Right renal cortex interstitium (tissue), 3 donors: ENCODE results near the gene CATSPER3. TPM values are rescaled to one million over a fixed set of nuclear protein-coding genes. Genes with fewer than 3 reads are reported as not detected.

ENCODE experiments used
- DNase-seq, 3 donors: peaks; one replicate each; pipeline ENCODE4 v3.0.0-alpha.2; 2013; ENCODE audit warnings: low read depth in 3 of 3, low spot score in 2 of 3
- polyA plus RNA-seq, 3 donors: library from polyadenylated mRNA; unstranded; fragments of 120-200 nt; gene quantifications; one replicate each; pipeline ENCODE4 v1.2.1, GENCODE V29; 2013; ENCODE audit not compliant: insufficient read length in 3 of 3

CATSPER3 gene
- polyA plus RNA-seq, 3 donors: 0.82 to 1.2 (median 0.98) TPM

DNA sequence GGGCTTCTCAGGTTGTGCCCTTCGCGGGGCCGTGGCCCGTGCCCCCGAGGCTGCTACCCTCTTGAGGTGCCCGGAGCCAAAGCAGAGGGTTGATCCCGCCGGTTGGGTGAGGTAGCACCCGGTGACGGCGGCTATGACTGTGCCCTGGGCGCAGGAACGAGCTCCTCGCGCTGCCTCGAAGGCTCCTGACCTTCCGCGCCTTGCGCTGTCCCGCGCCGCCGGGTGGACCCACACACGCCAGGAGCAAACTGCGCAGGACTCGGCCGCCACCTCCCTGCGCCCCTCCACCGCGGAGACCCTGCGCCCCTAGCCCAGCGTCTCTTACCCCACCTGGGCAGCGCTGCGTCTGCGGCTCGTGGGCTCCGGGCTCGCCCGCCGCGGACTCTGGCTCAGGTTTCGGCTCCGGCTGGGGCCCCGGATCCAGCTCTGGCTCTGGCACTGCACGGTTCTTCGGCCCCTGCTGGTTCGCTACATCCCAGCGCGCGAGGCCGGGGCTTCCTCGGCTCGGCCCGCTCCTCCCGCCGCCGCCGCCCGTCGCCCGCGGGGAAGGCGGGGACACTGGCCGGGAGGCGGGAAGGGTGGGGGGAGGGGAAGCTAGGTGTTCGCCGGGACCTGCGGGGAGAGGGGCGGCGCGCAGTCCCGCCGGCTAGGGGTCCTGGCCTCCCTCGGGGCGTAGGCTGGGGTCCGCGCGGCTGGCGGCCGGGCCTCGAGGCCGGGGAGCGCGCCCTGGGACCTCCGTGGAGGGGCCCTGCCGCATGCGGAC, 71.7 kb downstream of the CATSPER3 start:
- DNase-seq: no peak

DNA sequence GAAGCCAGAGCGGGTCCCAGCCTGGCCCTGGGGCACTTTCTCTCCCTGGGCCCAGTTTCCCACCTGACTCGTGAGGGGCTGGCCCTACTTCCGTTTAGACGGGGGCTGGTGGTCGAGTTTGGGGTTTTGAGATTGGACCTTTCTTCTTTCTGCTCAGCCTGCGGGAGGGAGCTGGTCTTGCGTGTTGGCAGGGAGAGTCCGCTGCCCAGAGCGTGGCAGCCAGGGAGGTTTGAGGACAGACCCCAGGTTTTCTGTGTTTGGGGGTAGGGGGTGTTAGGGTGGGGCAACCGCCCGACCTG, 72.3 kb downstream of the CATSPER3 start:
- DNase-seq: no peak

DNA sequence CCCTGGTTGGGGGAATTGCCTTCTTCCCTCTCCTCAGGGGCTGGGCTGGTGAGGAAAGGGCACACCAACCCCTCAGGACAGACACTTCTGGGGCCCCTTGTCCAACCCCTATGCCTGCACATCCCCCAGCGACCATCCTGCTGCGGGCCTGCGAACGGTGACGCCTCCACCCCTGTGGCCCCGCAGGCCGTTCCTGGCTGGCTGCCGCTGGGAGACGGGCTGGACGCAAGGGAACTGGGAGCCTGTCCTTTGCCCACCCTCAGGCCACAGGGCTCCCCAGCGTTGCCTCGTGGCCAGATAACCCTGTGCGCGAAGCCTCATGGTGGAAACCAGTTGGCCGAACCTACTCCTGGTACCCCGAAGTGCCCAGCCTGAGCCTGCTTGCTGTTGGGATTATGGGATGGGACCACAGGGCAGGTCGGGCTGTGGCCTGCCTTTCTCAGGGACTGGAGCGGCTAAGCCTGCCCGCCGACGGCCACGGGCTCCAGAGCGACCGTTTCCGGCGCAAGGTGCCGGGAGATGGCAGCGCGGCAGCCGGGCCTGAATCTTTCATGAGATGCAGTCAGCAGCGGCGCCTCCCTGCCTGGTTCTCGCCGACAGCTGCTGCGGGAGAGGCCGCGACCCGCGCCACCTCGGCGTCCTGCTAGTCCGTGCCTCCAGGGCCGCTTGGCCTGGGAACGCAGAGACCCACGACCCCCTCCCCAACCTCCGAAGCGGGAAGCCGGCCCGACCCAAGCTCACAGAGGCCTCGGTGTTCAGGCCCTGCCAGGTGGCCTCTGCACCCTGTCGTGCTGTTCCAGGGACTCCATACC, 72.8 kb downstream of the CATSPER3 start:
- DNase-seq: no peak

DNA sequence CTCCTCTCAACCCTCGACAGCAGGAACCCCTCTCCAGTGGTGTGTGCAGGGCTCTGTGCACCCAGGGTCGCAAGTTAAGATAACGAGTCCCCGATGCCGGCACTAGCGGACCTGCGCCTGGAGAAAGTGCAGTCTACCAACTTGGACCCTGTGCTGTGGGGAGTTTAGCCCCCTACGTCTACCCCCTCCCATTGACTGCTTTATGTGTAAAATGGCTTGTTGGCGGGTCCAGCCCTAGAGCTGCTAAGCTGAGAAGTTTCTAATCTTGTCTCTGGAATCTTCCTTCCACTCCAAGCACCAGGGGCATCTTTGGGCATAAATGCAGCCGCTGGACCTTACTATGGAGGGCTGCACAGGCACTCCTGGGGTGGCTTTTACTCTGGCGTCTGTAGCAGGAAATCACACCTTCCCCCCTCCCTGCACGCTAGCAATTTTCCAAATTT, 73.5 kb downstream of the CATSPER3 start:
- DNase-seq: no peak

DNA sequence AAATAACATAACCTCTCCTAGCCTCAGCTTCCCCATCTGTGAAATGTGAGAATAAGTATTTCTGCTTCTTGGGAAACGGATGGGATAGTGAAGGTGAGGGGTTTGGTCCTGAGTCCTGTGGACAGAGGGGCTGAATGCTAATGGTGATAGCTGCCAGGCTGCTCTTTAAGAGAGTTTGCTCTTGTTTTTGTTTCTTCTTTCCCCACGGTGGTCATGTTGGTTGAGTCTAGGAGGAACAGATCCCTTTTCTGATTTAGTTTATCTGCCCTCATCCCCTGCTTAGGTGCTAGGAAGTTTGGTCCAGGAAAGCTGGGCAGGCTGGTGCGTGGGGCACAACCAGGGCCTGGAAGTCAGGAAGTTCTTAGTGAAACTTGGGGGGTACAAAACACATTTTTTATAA, 74.0 kb downstream of the CATSPER3 start:
- DNase-seq: no peak

DNA sequence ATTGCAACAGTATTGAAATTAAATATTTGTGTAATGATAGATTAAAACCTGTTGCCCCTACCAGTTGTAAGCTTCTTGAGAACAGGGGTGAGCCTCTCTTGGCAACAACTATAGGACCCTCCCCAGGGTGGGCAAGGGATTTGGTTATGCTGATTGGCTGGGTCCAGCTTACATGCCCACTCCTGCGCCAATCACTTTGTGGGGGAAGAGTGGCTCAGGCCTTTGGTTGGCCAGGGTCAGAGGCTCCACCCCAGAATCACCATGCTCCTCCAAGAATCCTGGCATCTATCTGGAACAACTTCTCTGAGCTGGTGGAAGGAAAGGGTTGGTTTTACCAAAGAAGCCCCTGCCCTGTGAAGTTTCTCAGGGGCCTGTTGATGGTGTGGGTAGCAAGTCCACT, 74.9 kb downstream of the CATSPER3 start:
- no peak for DNase-seq

DNA sequence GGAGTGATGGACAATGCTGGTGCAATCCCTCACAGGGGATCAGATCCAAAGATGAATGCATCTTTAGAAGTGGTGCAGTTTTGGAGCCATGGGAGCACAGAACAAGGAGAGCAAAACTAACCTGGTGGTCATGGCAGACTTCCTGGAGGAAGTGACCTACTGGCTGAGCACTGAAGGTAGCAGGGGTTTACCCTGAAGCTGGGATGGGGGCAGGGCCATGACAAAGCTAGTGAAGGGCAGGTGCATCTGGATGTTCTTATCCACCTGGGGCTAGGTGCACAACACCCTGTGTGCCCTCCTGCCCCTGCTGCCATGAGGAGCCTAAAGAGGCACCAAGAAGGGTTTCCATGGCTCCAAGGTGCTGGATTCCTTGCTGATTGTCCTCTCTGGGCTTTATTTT, 77.8 kb downstream of the CATSPER3 start:
- no peak for DNase-seq

DNA sequence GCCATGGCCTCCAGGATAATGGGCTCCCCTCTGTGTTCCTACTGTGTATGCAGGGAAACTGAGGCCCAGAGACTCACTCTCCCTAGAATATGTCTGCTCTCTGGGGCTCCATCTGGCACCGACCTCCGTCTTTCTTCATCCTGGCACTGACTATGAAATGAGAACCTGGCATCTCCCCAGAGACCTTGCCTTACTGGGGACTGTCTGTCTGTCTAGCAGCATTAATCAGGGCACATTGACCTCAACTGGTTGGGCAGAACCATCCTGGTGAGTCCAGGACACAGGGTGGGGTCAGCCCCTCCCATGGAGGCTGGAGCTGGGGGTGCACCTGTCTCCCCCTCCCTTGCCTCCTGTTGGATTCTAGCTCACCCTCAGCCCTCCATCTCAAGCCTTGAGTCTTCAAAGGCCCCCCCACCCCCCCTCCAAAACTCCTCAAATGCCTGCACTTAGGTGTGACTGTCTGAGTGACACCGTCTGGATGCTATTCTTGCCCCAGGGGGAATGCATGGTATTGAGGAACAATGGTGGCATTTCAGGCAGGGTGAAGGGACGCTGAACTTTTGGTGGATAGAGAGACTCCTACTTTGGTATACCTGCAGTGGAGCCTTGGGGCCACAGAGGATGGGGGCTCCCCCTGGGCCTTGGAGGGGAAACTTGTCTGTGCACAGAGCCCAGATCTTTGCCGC, 79.1 kb downstream of the CATSPER3 start:
- DNase-seq: no peak

DNA sequence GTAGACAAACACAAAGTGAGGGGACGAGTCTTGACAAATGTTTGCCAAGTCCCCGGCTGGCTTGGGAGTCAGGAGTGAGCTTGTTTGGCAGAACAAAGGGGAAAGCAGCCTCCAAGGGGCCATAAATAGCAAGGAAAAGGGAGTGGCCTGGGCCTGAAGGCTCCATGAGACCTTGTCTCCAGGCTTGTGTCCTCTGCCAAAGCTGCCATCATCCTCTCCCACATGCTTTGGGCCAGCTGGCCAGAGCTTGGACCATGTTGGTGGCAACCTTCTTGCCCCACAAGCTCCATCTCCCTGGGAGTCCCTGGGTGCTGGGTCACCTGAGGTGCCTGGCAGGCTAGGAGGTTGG, 79.6 kb downstream of the CATSPER3 start:
- no peak for DNase-seq

DNA sequence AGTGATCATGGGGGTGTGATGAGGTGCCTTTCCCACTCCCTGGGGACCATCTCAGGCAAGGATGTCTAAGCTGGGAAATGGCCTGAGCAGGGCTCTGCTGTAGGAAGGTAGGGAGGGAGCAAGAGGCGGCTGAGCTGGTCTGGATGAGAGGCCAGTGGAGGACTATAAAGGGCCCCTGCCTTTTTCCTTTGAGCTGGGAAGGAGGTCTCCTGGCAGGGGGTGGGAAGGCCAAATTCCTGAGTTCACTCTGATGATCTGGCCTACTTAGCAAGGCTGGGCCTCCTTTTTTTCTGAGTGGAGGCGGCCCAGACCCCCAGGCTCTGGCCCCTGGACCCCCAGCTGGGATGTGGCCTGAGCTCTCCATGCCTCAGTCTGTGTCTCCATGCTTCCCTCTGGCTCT, 80.6 kb downstream of the CATSPER3 start:
- DNase-seq: no peak

DNA sequence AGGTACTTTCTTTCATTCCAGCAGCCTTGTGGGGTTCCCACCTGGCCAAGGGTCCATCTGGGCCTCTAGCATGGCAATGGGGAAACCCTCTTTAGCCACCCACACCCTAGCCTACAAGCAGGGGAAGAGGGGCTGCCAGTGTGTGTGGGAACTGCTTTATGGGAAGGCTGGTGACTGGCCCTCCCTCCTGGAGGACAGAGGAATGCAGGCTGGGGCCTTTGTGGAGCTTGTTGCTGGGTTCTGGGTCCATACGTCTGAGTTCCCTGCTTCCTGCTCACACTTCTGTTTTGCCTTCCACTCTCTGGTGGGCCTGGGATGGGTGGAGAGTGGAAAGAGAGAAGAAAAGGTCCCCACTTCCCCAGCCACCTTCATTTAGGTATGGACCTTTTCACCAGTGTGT, 81.2 kb downstream of the CATSPER3 start:
- no peak for DNase-seq

DNA sequence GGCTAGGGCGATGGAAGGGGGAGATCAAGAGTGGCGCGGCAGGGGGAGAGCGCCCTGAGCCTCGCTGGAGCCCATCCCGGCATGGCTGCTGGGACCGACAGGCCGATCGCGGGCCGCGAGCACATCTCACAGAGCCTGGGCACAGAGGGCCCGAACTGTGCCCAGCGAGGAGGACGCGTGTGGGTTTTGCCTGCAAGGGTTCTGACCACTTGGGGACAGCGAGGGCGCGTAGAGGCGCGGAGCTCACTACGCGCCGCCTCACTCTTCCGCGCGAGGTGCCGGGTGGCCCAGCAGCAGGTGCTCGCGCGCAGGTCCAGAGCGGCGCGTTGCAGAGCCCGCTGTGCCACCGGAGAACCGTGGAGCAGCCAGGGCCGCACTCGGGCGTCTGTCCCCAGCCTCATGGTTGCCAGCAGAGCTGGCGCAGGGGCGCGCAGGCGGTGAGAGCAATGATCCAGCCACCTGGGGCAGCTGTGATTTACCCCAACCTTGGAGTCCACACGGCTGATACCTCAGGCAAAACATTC, 82.6 kb downstream of the CATSPER3 start:
- DNase-seq: no peak

DNA sequence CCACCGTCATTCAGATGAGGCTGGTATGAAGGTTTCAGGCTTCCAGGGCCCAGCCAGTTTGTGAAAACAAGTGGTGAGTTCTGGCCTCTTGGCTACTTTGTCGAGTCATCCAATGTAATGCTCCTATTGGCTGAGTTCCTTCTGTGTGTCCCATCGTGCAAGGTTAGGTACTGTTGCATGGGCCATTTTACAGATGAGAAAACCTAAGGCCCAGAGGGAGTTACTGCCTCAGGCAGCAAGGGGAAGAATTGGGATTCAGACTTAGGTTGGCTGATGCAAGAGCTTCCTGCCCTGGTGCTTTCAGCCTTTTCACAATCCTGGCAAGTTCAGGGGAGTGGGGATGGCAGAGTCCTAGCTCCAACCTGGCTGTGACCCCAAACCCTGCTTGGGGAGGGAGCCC, 83.7 kb downstream of the CATSPER3 start:
- no peak for DNase-seq

DNA sequence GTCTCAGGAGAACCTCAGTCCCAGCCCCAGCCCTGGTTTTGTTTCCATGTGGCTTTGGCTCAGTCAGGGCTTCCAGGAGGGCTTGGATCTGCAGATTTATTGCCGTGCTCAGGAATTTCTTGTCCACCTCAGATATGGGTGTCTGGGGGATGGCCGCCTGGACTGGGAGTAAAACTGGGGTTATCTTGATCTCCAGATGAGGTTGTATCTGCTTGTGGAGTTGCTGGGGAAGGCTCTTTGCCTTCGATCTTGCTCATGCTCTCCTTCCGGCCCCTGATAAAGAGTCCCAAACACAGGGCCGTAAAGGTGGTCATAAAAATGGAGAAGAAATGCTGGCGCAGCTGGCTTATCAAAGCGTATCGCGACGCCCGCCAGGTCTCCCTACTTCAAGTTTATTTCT, 84.2 kb downstream of the CATSPER3 start:
- DNase-seq: no peak

DNA sequence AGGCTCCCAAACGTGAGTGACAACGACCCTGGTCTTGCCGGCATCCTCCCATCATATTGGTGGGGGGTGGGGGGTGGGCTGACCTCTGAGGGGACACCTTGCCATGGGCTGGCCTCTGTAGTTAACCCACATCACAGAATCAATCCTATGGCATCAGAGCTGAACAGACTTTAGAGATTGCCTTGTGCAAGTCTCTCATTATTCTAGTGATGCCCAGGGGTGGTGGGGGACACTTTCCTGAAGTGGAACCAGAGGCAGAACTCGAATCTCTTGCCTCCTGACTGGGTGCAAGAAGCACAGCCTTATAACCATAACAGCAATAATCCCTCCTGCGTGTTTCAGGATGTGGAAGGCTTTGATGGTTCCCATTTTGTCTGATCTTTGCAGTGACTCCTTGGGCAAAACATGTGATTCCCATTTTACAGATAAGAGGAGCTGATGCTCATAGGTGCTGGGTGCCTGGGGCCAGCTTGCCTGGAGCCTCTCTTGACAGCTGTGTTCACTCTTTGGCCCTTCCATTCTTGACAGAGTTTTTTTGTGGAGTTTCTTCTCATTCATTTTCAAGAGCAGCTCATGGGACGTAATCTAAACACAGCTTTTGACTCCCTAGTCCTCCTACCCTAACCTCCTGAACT, 84.9 kb downstream of the CATSPER3 start:
- DNase-seq: no peak

DNA sequence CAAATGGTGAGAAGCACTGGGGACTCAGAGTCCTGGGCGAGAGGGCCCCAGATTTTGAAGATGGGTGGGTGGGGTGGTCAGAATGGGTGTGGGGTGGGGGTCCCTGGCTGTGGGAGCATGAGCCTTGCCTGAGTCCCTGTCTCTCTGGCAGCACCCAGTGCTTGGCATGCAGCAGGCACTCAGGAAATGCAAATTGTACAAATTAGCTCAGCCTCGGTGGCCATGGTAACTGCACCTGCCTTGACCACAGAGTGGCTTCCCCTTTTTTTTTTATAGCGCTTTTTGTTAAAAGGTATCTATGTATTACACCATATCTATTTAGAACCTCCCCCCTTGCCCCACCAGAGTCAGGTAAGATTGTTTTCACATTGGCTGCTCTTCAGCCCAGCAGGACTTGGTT, 85.6 kb downstream of the CATSPER3 start:
- DNase-seq: no peak

DNA sequence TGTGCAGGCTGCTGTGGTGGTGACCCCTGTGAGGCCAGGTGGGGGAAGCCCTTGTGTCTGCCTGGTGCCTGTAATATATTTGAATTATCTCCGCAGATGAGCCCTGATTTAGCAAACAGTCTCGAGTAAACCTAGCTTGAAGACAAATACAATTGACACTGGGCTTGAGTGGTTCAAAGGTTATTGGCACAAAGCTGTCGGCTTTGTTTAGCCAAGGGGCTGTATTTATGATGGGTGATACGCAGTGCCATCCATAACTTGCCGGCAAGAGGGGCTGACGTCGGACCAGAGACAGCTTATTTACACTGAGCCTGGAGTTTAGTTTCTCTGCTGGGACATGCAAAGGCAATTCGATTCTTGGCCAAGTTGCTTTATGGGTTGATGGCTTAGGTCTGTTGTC, 86.3 kb downstream of the CATSPER3 start:
- no peak for DNase-seq

DNA sequence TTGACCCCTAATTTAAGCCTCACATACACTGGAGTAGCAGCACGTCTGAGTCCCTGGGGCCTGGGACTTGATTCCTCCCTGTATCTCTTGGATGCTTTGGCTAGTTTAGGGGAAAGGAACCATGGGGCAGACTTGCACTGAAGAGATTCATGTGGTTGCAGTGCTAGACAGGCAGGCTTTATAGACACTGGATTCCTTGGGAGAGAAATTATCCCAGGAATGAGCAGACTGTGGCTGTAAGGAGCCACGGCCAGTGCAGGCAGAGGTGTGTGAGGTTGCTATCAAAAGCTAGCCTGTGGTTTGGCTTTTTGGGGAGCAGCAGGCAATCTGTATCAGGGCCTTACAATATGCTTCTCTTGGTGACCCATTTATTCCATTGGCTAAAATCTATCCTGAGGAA, 86.8 kb downstream of the CATSPER3 start:
- no peak for DNase-seq

DNA sequence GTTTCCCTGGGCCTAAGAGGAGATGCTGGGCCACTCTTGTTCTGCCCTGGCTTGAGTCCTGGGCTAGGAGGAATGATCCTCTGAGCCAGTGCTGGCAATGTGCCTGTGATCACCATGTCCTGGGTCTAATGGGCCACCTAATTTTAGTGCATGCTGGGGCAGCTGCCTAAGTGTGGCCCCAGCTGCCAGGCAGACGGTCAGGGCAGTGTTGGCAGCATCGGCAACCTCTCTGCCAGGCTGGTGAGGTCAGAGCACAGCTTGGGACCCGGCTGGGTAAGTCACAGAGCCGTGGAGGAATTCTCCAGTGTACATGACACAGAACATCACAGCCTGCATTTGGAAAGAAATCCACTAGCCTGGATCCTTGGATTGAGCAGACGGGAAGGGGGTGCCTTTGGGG, 87.7 kb downstream of the CATSPER3 start:
- DNase-seq: no peak

DNA sequence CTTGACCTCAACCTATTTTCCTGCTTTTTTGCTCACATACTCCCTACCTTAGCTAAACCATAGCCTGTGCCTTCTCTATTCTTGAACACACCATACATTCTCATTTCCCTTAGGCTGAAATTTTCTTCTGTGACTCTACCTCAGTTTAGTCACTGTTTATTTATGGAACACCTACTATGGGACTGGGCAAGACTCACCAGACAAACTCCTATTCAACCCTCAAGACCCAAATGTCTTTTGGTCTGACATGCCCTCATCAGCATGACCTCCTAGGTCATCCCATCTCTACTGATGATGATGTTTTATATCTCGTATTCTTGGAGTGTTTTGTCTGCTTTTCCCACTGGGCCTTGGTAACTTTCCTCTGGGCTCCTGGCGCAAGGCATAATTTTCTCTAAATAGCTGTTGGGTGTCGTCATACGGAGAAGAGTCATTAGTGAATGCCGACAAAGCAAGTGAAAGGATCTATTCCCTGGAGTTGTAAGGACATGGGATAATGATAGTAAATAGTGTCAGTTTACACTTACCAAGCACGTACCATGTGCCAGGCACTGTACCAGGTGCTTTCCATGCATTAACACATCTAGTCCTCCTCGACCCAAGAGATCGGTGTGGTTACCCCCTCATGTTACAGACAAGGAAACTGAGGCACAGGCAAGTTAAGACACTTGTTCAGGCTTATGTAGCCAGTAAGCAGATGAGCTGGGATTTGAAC, 88.8 kb downstream of the CATSPER3 start:
- no peak for DNase-seq

DNA sequence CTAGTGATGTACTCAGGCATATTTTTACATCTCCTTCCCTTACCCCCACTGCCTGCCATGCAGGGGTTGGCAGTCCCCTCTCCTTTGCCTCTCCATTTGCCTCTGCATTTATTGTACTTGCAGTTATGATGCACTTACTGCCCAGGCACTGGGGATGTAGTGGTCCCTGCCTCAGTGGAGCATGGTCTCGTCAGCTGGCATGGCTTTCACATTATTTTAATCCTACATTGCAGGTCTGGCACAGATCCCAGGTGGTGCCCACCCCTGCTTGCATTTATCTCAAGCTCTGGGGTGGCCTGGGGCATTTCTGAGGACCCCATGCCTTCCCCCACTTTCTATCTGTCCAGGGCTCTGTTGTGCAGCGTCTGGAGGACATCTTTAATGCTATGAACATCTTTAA, 89.5 kb downstream of the CATSPER3 start:
- DNase-seq: no peak
